GM23338 (cell line): ENCODE measurements around the gene UCN2. TPM values are rescaled to one million over a fixed set of nuclear protein-coding genes. Genes with fewer than 3 reads are reported as not detected.
A peak's percentile ranks its signal among the peaks of the same experiment; 100 is the strongest.

Experiments used
- ATAC-seq: fragments of 200-7000 bp; cut with Tn5 transposase; 3 replicates; pipeline ENCODE4 v1.9.1; 2020
- DNase-seq: peaks from one replicate; pipeline ENCODE4 v3.0.0-alpha.2; 2015; ENCODE audit warnings: low spot score
- H2AFZ ChIP-seq: fragments of 200-600 bp; sonication (generic); 2 replicates; pipeline ENCODE4 v1.8.0; 2016; ENCODE audit warnings: antibody characterized with exemption, mild to moderate bottlenecking, moderate library complexity
- H3F3A ChIP-seq: fragments of 200-600 bp; sonication (generic); replicated peaks from 2 replicates; pipeline ENCODE4 v1.8.0; 2017; ENCODE audit warnings: antibody characterized with exemption, mixed run types, low read depth
- H3K27ac ChIP-seq: fragments of 200-600 bp; sonication (generic); 2 replicates; pipeline ENCODE4 v1.6.1; 2016; ENCODE audit warnings: low read depth
- H3K27me3 ChIP-seq: fragments of 200-600 bp; sonication (generic); 2 replicates; pipeline ENCODE4 v1.8.0; 2016; ENCODE audit warnings: mild to moderate bottlenecking, mixed run types, moderate library complexity; ENCODE audit not compliant: insufficient read depth
- H3K36me3 ChIP-seq: fragments of 200-600 bp; sonication (generic); 2 replicates; pipeline ENCODE4 v1.8.0; 2016; ENCODE audit warnings: mild to moderate bottlenecking; ENCODE audit not compliant: insufficient read depth
- H3K4me1 ChIP-seq: fragments of 200-600 bp; sonication (generic); 2 replicates; pipeline ENCODE4 v1.8.0; 2016; ENCODE audit warnings: mild to moderate bottlenecking, moderate library complexity; ENCODE audit not compliant: insufficient read depth
- H3K4me2 ChIP-seq: fragments of 200-600 bp; sonication (generic); 2 replicates; pipeline ENCODE4 v1.7.1; 2017; ENCODE audit warnings: mixed run types
- H3K4me3 ChIP-seq: fragments of 200-600 bp; sonication (generic); 2 replicates; pipeline ENCODE4 v1.6.1; 2016; ENCODE audit warnings: mixed run types
- H3K79me2 ChIP-seq: fragments of 200-600 bp; sonication (generic); replicated peaks from 2 replicates; pipeline ENCODE4 v1.8.0; 2017; ENCODE audit warnings: mild to moderate bottlenecking; ENCODE audit not compliant: insufficient read depth
- H3K9me2 ChIP-seq: fragments of 200-600 bp; sonication (generic); 2 replicates; pipeline ENCODE4 v1.8.0; 2017; ENCODE audit not compliant: insufficient read depth
- H4K20me1 ChIP-seq: fragments of 200-600 bp; sonication (generic); replicated peaks from 2 replicates; pipeline ENCODE4 v1.8.0; 2017; ENCODE audit warnings: mild to moderate bottlenecking; ENCODE audit not compliant: insufficient read depth
- H3K27ac Mint-ChIP-seq: 2 replicates; pipeline ENCODE4 v1.8.0; 2020; ENCODE audit warnings: inconsistent platforms, mild to moderate bottlenecking, moderate library complexity, mixed read lengths
- H3K27me3 Mint-ChIP-seq: 3 replicates; pipeline ENCODE4 v1.8.0; 2022; ENCODE audit warnings: low read depth, mild to moderate bottlenecking, moderate library complexity, mixed read lengths, inconsistent platforms; ENCODE audit not compliant: insufficient read depth, poor library complexity
- H3K36me3 Mint-ChIP-seq: 3 replicates; pipeline ENCODE4 v1.8.0; 2021; ENCODE audit warnings: low read depth, mild to moderate bottlenecking, inconsistent platforms, moderate library complexity, mixed read lengths
- H3K4me1 Mint-ChIP-seq: 3 replicates; pipeline ENCODE4 v1.8.0; 2020; ENCODE audit warnings: mild to moderate bottlenecking, inconsistent platforms, mixed read lengths
- H3K4me3 Mint-ChIP-seq: 3 replicates; pipeline ENCODE4 v1.8.0; 2021; ENCODE audit warnings: moderate library complexity, mild to moderate bottlenecking, inconsistent platforms, mixed read lengths
- H3K9me3 Mint-ChIP-seq: 3 replicates; pipeline ENCODE4 v1.8.0; 2020; ENCODE audit warnings: moderate library complexity, mild to moderate bottlenecking, inconsistent platforms, mixed read lengths
- CREB1 ChIP-seq: fragments of 250-450 bp; sonication (Bioruptor Pico); IDR thresholded peaks from 2 replicates; pipeline ENCODE4 v1.5.0; 2020; ENCODE audit warnings: low read depth, mild to moderate bottlenecking, moderate library complexity
- EZH2 ChIP-seq: fragments of 200-600 bp; sonication (generic); IDR thresholded peaks from one replicate; pipeline ENCODE4 v1.8.0; 2017; ENCODE audit warnings: antibody characterized with exemption, mild to moderate bottlenecking, low read depth; ENCODE audit not compliant: unreplicated experiment
- EZH2phosphoT487 ChIP-seq: fragments of 200-600 bp; sonication (generic); IDR thresholded peaks from one replicate; pipeline ENCODE4 v1.8.1; 2018; ENCODE audit warnings: antibody characterized with exemption; ENCODE audit not compliant: unreplicated experiment
- JUNB ChIP-seq: IDR thresholded peaks from one replicate; pipeline ENCODE4 v1.6.1; 2016; ENCODE audit warnings: antibody characterized with exemption; ENCODE audit not compliant: unreplicated experiment
- NANOG ChIP-seq: IDR thresholded peaks from 2 replicates; pipeline ENCODE4 v1.6.1; 2016; ENCODE audit warnings: antibody characterized with exemption, borderline replicate concordance
- POLR2AphosphoS5 ChIP-seq: IDR thresholded peaks from 2 replicates; pipeline ENCODE4 v1.6.1; 2016; ENCODE audit warnings: antibody characterized with exemption, low read depth
- REST ChIP-seq: IDR thresholded peaks from one replicate; pipeline ENCODE4 v1.6.1; 2018; ENCODE audit warnings: antibody characterized with exemption; ENCODE audit not compliant: unreplicated experiment
- STAT1 ChIP-seq: IDR thresholded peaks from one replicate; pipeline ENCODE4 v1.6.1; 2016; ENCODE audit warnings: antibody characterized with exemption; ENCODE audit not compliant: unreplicated experiment
- ZNF114 ChIP-seq: fragments of 250-450 bp; sonication (Bioruptor Pico); IDR thresholded peaks from 2 replicates; pipeline ENCODE4 v1.5.0; 2020; ENCODE audit warnings: mild to moderate bottlenecking, moderate library complexity
- ZNF331 ChIP-seq: fragments of 250-450 bp; sonication (Bioruptor Pico); IDR thresholded peaks from 2 replicates; pipeline ENCODE4 v1.5.0; 2020; ENCODE audit warnings: low read depth, mild to moderate bottlenecking, moderate library complexity
- ZNF462 ChIP-seq: fragments of 250-450 bp; sonication (Bioruptor Pico); IDR thresholded peaks from 2 replicates; pipeline ENCODE4 v1.5.0; 2020; ENCODE audit warnings: mild to moderate bottlenecking, moderate library complexity
- polyA plus RNA-seq: library from polyadenylated mRNA; unstranded; fragments of >200 nt; fragmentation: Nextera tagmentation; extraction: Ambion mirVana; gene quantifications from 2 replicates; pipeline ENCODE4 v1.2.1, GENCODE V29; 2016
- total RNA-seq: library from RNA; depleted of rRNA; stranded (reverse); fragments of >200 nt; shearing (Covaris generic); gene quantifications from 2 replicates; pipeline ENCODE4 v1.2.3, GENCODE V29; 2014
- TF ChIP-seq, protein P1 (sequence below), 2 experiments: fragments of 200-600 bp in 1 of 2; sonication (generic) in 1 of 2; conservative IDR thresholded peaks; 2 replicates each; pipeline versions ENCODE4 v1.5.1 to v1.6.1; 2016 to 2017; ENCODE audit warnings: antibody characterized with exemption in 2 of 2, low read depth in 2 of 2, mild to moderate bottlenecking in 2 of 2, moderate library complexity in 1 of 2
- TF ChIP-seq, protein P2 (sequence below): IDR thresholded peaks from 2 replicates; pipeline ENCODE4 v1.6.1; 2016; ENCODE audit warnings: antibody characterized with exemption

UCN2 gene
- total and polyA plus RNA-seq, 2 experiments from 2014 or later = 0.17 TPM; not detected in 1

DNA sequence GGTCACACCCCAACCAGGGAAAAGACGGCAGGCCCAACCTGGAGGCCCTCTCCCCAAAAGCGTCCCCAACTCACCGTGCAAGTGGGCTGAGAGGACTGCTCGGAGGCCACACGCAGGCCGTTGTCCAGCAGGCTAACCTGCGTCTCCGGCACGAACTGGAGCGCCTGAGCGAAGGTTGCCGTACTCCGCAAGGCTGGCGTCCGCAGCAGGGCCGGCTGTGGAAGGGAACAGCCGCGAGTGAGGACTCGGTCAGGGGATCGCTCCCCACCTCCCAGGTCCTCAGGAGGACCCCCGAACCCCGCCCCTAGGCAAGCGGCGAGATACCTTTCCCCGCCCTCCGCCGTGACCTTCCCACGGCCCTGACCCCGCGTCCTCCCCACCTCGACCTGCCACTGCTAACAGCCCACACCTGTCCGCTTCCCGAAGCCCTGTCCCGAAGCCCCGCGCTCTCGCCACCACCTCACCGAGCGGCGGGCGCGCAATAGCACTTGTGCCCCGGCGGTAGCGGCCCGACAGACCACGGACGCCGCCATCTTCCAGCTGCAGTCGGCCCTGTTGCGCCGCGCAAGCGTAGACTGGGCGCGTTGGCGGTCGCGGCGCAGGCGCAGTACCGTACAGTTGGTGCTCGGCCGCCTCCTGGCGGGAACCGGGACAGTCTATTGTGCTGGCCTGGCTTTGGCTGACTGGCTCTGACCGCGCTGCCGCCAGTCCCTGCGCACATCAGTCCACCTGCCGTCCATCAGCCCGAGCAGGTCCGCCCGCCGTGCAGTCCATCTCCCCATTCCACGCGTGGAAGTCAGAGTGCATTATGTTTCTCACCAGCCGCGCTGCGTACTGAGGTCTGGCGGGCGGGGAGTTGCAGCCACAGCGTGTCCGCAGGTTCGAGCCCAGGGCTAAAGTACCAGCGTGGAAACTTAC, 45.8 kb upstream of the UCN2 start, which contains the start of gene UQCRC1:
TSS of gene UQCRC1 (minus strand) at position 559 of the 918 bp plus-strand sequence. CDS start at position 533, 26 bp downstream.
- H2AFZ ChIP-seq = peak within 1 kb of the TSS; percentile 96
- TF ChIP-seq STAT1 (no peak), ZNF462 (CRISPR knock-in tag) (no peak), JUNB (no peak), ZNF331 (CRISPR knock-in tag) (no peak), POLR2AphosphoS5 (peak; percentile 99), REST (no peak), NANOG (no peak), EZH2 (no peak), CREB1 (CRISPR knock-in tag) (no peak), EZH2phosphoT487 (no peak), ZNF114 (CRISPR knock-in tag) (no peak)
- TF ChIP-seq, protein P1, sequence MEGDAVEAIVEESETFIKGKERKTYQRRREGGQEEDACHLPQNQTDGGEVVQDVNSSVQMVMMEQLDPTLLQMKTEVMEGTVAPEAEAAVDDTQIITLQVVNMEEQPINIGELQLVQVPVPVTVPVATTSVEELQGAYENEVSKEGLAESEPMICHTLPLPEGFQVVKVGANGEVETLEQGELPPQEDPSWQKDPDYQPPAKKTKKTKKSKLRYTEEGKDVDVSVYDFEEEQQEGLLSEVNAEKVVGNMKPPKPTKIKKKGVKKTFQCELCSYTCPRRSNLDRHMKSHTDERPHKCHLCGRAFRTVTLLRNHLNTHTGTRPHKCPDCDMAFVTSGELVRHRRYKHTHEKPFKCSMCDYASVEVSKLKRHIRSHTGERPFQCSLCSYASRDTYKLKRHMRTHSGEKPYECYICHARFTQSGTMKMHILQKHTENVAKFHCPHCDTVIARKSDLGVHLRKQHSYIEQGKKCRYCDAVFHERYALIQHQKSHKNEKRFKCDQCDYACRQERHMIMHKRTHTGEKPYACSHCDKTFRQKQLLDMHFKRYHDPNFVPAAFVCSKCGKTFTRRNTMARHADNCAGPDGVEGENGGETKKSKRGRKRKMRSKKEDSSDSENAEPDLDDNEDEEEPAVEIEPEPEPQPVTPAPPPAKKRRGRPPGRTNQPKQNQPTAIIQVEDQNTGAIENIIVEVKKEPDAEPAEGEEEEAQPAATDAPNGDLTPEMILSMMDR (conservative IDR thresholded peaks at IDR 0.05; ENCODE audit: low read depth in 2 of 2) = peak; percentile 31 to 64
- TF ChIP-seq, protein P2, sequence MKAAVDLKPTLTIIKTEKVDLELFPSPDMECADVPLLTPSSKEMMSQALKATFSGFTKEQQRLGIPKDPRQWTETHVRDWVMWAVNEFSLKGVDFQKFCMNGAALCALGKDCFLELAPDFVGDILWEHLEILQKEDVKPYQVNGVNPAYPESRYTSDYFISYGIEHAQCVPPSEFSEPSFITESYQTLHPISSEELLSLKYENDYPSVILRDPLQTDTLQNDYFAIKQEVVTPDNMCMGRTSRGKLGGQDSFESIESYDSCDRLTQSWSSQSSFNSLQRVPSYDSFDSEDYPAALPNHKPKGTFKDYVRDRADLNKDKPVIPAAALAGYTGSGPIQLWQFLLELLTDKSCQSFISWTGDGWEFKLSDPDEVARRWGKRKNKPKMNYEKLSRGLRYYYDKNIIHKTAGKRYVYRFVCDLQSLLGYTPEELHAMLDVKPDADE = 0 out of 2 replicates have a peak, but pooled peaks have one; percentile 14
- H3K79me2 ChIP-seq = peaks cover 38% of the 10 kb centered on the region
- no peaks in the 10 kb centered on the region for H3K27me3 ChIP-seq
- Mint-ChIP-seq H3K9me3 (no peaks in the 10 kb centered on the region; the same call in 1 of the 3 replicates), H3K27me3 (peaks cover 9% of the 10 kb centered on the region), H3K36me3 (peaks cover 43% of the 10 kb centered on the region), H3K4me1 (peaks cover 11% of the 10 kb centered on the region; the same call in 2 of the 3 replicates), H3K27ac (peak within 1 kb of the TSS; percentile 96), H3K4me3 (peak within 1 kb of the TSS; percentile 97)
- no peaks in the 10 kb centered on the region for H3K9me2 ChIP-seq
- H3K36me3 ChIP-seq = peaks cover 24% of the 10 kb centered on the region
- peaks cover 15% of the 10 kb centered on the region for H3K4me1 ChIP-seq
- peak within 1 kb of the TSS; percentile 94 for H3K27ac ChIP-seq
- peak; percentile 96 for ATAC-seq
- peak within 1 kb of the TSS; percentile 88 for H3K4me3 ChIP-seq
- DNase-seq = peak; percentile 95
- peak within 1 kb of the TSS; percentile 84 for H3K4me2 ChIP-seq
- no peaks in the 10 kb centered on the region; the same call in 1 of the 2 replicates for H4K20me1 ChIP-seq
- peaks cover 24% of the 10 kb centered on the region for H3F3A ChIP-seq
